ENCODE data around the gene SRSF4. TPM values are rescaled to one million over a fixed set of nuclear protein-coding genes. Genes with fewer than 3 reads are reported as not detected.
"Not testable (repeated sequence)": the region's sequence is repeated elsewhere in the genome, so short reads cannot be mapped to it uniquely, and the experiment has no call there.

Gene SRSF4
- polyA plus RNA-seq, 1 of the 3 experiments (the other 2 are of a cell fraction): 62.6 TPM

GRCh38 chr1:29112705-29113412 is 68.8 kb downstream of the SRSF4 start:
- H3K27ac ChIP-seq (ENCODE audit: low read depth in 2 of 2, low read length in 1 of 2): no peak overlapping the region
- H3K79me2 ChIP-seq (ENCODE audit: insufficient read depth): no peaks in the 10 kb centered on the region
- H2AFZ ChIP-seq (ENCODE audit: low read depth): no peak overlapping the region
- TF ChIP-seq ZBTB33 (IDR thresholded peaks at IDR 0.05; ENCODE audit: borderline replicate concordance, low read depth): no peak
- TF ChIP-seq RCOR1 (IDR thresholded peaks at IDR 0.05; ENCODE audit: low read length): no peak
- H3F3A ChIP-seq (replicated peaks; ENCODE audit: insufficient read depth): no peaks in the 10 kb centered on the region
- H3K36me3 ChIP-seq (replicated peaks in 1 of 2; ENCODE audit: control insufficient read depth in 1 of 2, insufficient read depth in 2 of 2, low read length in 1 of 2): no peaks in the 10 kb centered on the region
- CTCF ChIA-PET: interaction anchor here (0.8 to 4.4 kb wide), 4 partner anchors 9 to 235 kb away, joined by 3 to 20 read pairs (median 7); partner anchors contain the start of gene TMEM200B
- DNase-seq: no peak
- H3K4me2 ChIP-seq: no peak overlapping the region
- H4K20me1 ChIP-seq (ENCODE audit: insufficient read depth): no peaks in the 10 kb centered on the region
- H3K9me3 ChIP-seq: no peaks in the 10 kb centered on the region
- H3K9me2 ChIP-seq: no peaks in the 10 kb centered on the region
- H3K4me3 ChIP-seq (ENCODE audit: low read depth in 2 of 2, low read length in 1 of 2): no peak overlapping the region
- no peak overlapping the region for H3K9ac ChIP-seq
- H3K27me3 ChIP-seq (ENCODE audit: insufficient read depth): no peaks in the 10 kb centered on the region
- POLR2A ChIA-PET: interaction anchor here (1.1 kb wide), 1 partner anchor 9 kb away, joined by 3 read pairs; no protein-coding TSS in a partner anchor
- 87% methylated on average over 7 of the region's 7 CpGs for WGBS (ENCODE audit: low lambda C conversion rate)
- H3K4me1 ChIP-seq (ENCODE audit: control insufficient read depth in 1 of 2, insufficient read depth in 2 of 2, low read depth in 1 of 2, low read length in 1 of 2): no peaks in the 10 kb centered on the region

GRCh38 chr1:29108041-29108440 is 73.7 kb downstream of the SRSF4 start:
- 89% methylated on average over 6 of the region's 6 CpGs for WGBS (ENCODE audit: low lambda C conversion rate)

GRCh38 chr1:29105822-29106221 is 75.9 kb downstream of the SRSF4 start:
- no peaks in the 10 kb centered on the region for H3K36me3 ChIP-seq (replicated peaks in 1 of 2; ENCODE audit: control insufficient read depth in 1 of 2, insufficient read depth in 2 of 2, low read length in 1 of 2)
- no peak for TF ChIP-seq SMC3 (IDR thresholded peaks at IDR 0.05; ENCODE audit: low read depth, low read length)
- TF ChIP-seq ZBTB33 (IDR thresholded peaks at IDR 0.05; ENCODE audit: borderline replicate concordance, low read depth): no peak
- TF ChIP-seq USF2 (IDR thresholded peaks at IDR 0.05; ENCODE audit: borderline replicate concordance, low read depth, low read length): no peak
- TF ChIP-seq MAX (IDR thresholded peaks at IDR 0.05; ENCODE audit: low read depth): no peak
- TF ChIP-seq RAD21 (IDR thresholded peaks at IDR 0.05; ENCODE audit: low read length): no peak
- no peak for TF ChIP-seq TAF1 (IDR thresholded peaks at IDR 0.05; ENCODE audit: borderline replicate concordance, low read depth, low read length)
- TF ChIP-seq USF1 (IDR thresholded peaks at IDR 0.05; ENCODE audit: borderline replicate concordance, low read depth): no peak
- TF ChIP-seq TEAD4 (IDR thresholded peaks at IDR 0.05; ENCODE audit: borderline replicate concordance, insufficient read depth): no peak
- ChIA-PET CTCF (interaction anchor here (1.2 to 2.4 kb wide), 2 partner anchors 15 to 97 kb away, joined by 3 to 16 read pairs; no protein-coding TSS in a partner anchor), POLR2A (no interaction called here)
- 71% methylated on average over 6 of the region's 6 CpGs for WGBS (ENCODE audit: low lambda C conversion rate)
- no peaks in the 10 kb centered on the region for H3F3A ChIP-seq (replicated peaks; ENCODE audit: insufficient read depth)
- no peak overlapping the region for H3K27ac ChIP-seq (ENCODE audit: low read depth in 2 of 2, low read length in 1 of 2)
- H3K79me2 ChIP-seq (ENCODE audit: insufficient read depth): no peaks in the 10 kb centered on the region
- no peaks in the 10 kb centered on the region for H3K4me1 ChIP-seq (ENCODE audit: control insufficient read depth in 1 of 2, insufficient read depth in 2 of 2, low read depth in 1 of 2, low read length in 1 of 2)
- no peaks in the 10 kb centered on the region for H3K27me3 ChIP-seq (ENCODE audit: insufficient read depth)
- no peak overlapping the region for H2AFZ ChIP-seq (ENCODE audit: low read depth)
- H3K4me2 ChIP-seq: no peak overlapping the region
- no peaks in the 10 kb centered on the region for H3K9me2 ChIP-seq
- no peak overlapping the region for H3K9ac ChIP-seq
- no peaks in the 10 kb centered on the region for H4K20me1 ChIP-seq (ENCODE audit: insufficient read depth)
- DNase-seq: no peak
- no peaks in the 10 kb centered on the region for H3K9me3 ChIP-seq
- H3K4me3 ChIP-seq (ENCODE audit: low read depth in 2 of 2, low read length in 1 of 2): no peak overlapping the region

More at GRCh38 chr1:29108041-29108440, 73.7 kb downstream of the SRSF4 start:
- not testable (repeated sequence) for H3K9me3 ChIP-seq; H3K9ac ChIP-seq; DNase-seq; H3F3A ChIP-seq (replicated peaks; ENCODE audit: insufficient read depth); H3K4me3 ChIP-seq (ENCODE audit: low read depth in 2 of 2, low read length in 1 of 2); H2AFZ ChIP-seq (ENCODE audit: low read depth); H3K4me2 ChIP-seq; H3K79me2 ChIP-seq (ENCODE audit: insufficient read depth); H3K36me3 ChIP-seq (replicated peaks in 1 of 2; ENCODE audit: control insufficient read depth in 1 of 2, insufficient read depth in 2 of 2, low read length in 1 of 2); H3K9me2 ChIP-seq; H3K27me3 ChIP-seq (ENCODE audit: insufficient read depth); H4K20me1 ChIP-seq (ENCODE audit: insufficient read depth); H3K27ac ChIP-seq (ENCODE audit: low read depth in 2 of 2, low read length in 1 of 2); H3K4me1 ChIP-seq (ENCODE audit: control insufficient read depth in 1 of 2, insufficient read depth in 2 of 2, low read depth in 1 of 2, low read length in 1 of 2)
- ChIA-PET POLR2A (interaction anchor here (0.6 kb wide), 1 partner anchor 57 kb away, joined by 5 read pairs; no protein-coding TSS in a partner anchor), CTCF (interaction anchor here (1.2 to 2.4 kb wide), 3 partner anchors 13 to 226 kb away, joined by 3 to 16 read pairs (median 7); no protein-coding TSS in a partner anchor)

Measured in SK-N-SH (cell line).